Raji (cell line): ENCODE results near the gene CNEP1R1.

ENCODE experiments used
- POLR2A ChIP-seq: IDR thresholded peaks from 2 replicates; pipeline ENCODE4 v1.6.1; 2011; ENCODE audit warnings: low read depth, low read length, control low read depth; ENCODE audit not compliant: insufficient read depth

Gene CNEP1R1

DNA sequence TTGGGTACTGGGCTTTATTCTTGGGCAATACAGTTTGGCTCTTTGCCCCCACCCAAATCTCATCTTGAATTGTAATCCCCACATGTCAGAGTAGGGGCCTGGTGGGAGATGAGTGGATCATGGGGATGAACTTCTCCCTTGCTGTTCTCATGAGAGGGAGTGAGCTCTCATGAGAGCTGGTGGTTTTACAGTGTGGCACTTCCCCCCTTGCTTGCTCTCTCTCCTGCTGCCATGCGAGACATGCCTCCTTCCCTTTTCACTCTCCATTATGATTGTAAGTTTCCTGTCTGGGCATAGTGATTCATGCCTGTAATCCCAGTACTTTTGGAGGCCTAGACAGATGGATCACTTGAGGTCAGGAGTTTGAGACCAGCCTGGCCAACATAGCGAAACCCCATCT lies 18.1 kb upstream of the CNEP1R1 start:
- TF ChIP-seq POLR2A: no peak

DNA sequence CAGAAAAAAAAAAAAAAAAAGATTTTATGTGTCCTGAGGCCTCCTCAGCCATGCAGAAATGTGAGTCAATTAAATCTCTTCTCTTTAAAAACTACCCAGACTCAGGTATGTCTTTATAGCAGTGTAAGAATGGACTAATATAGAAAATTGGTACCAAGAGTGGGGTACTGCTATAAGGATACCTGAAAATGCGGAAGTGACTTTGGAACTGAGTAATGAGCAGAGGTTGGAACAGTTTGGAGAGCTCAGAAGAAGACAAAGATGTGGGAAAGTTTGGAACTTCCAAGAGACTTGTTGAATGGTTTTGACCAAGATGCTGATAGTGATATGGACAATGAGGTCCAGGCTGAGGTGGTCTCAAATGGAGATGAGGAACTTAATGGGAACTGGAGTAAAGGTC lies 17.3 kb upstream of the CNEP1R1 start:
- TF ChIP-seq POLR2A: no peak

DNA sequence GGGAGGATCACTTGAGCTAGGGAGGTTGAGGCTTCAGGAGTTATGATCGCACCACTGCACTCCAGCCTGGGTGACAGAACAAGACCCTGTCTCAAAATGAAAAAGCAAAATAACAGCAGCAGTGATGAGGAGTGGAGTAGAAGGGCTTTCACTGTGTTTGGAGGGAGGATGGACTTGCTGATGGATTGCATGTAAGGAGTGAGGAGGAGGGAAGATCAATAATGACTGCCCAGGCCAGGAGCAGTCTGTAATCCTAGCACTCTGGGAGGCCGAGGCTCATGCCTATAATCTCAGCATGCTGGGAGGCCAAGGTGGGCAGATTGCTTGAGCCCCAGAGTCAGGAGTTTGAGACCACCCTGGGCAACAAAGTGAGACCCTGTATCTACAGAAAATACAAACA lies 14.8 kb upstream of the CNEP1R1 start:
- TF ChIP-seq POLR2A: no peak

DNA sequence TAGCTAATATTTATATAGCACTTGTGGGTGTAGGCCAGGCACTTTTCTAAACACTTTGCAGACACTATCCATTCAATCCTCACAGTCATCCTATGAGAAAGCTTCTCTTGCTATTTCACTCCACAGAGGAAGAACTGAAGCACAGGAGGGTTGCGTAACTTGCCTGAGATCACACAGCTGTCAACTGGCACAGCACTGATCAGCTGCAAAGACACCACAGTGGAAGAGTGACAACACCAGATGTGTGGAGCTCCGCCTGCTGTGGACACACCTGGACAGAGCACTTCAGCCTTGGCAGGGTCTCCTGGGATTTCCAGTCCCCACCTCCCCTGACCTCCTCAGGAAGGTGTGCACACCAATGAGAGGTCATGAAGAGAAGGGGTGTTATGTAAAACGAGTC lies 13.3 kb upstream of the CNEP1R1 start:
- TF ChIP-seq POLR2A: no peak

DNA sequence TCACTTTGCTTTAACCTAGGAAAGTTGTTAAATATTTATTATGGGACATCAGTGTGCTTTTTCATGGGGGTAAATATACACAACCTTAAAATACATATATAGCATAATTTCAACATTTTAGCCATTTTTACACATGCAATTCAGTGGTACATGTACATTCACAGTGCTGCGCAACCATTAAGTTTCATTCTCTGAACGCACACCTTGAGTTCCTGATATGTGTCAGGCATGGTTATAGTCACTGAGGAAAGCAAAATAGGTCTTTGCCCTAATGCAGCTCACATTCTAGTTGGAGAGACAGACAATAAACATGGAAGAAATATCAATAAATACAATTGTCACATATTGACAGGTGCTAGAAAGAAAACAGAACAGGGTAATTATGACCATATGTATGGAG lies 12.8 kb upstream of the CNEP1R1 start:
- TF ChIP-seq POLR2A: no peak

DNA sequence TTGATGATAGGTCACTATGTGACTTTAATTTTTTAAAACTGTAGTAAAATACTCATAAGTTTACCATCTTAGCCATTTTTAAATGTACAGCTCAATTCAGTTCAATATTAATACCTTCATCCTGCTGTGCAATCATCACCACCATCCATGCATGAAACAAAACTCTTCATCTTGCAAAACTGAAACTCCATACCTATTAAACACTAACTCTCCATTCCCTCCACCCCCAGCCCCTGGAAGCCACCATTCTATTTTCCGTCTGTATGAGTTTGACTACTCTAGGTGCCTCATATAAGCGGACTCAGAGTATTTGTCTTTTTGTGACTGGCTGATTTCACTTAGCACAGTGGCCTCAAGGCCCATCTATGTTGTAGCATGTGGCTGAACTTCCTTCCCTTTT lies 9.4 kb upstream of the CNEP1R1 start:
- no peak for TF ChIP-seq POLR2A

DNA sequence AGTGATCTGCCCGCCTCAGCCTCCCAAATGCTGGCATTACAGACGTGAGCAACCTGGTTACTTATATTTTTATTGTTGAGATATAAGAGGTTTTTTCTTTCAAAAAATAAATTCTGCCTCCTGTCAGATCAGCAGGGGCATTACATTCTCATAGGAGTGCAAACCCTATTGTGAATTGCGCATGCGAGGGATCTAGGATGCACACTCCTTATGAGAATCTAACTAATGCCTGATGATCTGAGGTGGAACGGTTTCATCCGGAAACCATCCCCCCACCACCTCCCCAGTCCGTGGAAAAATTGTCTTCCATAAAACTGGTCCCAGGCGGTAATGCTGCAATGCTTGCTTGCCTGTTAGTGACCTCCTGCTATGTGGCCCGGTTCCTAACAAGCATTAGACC lies 7.5 kb upstream of the CNEP1R1 start:
- TF ChIP-seq POLR2A: no peak

DNA sequence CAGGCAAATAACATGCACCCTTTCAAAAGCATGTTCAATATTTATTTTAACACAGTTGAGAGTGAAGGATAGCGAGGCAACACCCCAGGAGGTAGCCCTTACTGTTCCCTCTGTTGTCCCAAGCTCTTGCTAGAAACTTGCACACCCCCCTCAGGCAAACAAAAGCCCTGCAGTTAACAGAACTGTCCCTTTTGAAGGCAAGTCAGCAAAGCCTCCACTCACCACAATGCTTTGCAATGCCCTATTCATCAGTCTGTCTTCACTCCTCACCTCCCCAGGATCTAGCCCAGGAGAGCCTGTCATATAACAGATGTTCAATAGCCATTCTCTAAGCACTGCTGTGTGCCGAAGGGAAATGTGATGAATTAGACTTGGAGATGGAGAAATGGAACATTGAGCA lies 3.5 kb upstream of the CNEP1R1 start:
- no peak for TF ChIP-seq POLR2A

DNA sequence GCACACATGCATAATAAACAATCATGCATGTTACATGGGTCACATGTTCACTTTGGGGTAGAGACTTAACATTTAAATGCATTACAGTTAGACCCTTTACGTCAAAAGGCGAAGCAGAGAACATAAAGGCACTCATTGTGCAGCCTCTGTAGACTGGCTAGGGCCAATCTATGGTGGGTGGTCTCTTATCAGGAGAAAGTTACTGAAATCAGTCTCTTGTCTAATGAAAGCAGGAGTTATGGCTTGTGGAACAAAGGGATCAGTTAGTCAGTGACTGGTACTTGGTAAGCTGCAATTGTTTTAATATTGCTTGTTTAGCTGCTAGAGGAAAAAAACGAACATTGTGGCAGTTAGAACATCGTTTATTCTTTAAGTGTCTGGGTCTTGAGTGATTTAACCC lies 1.4 kb upstream of the CNEP1R1 start:
- no peak for TF ChIP-seq POLR2A

DNA sequence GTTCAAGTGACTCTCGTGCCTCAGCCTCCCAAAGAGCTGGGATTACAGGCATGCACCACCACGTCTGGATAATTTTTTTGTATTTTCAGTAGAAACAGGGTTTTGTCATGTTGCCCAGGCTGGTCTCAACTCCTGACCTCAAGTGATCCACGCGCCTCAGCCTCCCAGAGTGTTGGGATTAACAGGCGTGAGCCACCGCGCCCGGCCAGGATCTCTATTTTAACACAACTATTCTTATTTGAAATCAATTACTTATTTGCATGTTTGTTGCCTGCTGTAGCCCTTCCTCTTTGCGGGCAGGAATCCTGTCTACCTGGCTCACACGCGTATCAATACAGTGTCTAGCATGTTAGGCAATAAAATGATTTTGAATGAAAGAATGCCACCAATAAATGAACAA lies 818 bp upstream of the CNEP1R1 start:
- no peak for TF ChIP-seq POLR2A

DNA sequence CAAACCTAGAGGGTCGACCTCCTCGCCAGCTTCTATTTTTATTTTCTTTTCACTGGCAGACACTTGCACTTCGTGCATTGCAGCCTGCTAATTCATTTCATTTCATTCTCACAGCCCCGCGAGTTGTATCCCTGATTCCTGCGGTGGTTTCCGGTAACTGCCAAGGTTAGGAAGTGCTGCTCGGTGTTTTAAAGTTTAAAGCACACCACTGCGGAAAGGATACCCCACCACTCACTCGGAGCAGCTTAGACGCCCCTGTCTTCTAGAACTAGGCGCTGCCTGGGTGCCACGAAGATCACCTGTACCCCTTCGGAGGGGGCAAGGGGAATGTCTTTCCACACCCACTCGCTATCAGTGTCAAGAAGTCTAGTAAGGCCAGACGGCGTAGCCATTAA lies 509 bp downstream of the CNEP1R1 start:
- TF ChIP-seq POLR2A: no peak

DNA sequence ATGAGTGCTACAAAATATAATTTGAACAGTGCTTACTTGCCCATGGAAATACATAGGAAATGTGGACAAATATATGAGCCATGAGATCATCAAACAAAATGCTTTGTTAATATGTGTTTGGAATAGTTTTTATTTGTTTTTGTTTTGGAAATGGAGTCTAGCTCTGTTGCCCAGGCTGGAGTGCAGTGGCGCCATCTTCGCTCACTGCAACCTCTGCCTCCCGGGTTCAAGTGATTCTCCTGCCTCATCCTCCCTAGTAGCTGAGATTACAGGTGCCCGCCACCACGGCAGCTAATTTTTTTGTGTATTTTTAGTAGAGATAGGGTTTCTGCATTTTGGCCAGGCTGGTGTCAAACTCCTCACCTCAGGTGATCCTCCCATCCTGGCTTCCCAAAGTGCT lies 2.8 kb downstream of the CNEP1R1 start:
- TF ChIP-seq POLR2A: no peak

DNA sequence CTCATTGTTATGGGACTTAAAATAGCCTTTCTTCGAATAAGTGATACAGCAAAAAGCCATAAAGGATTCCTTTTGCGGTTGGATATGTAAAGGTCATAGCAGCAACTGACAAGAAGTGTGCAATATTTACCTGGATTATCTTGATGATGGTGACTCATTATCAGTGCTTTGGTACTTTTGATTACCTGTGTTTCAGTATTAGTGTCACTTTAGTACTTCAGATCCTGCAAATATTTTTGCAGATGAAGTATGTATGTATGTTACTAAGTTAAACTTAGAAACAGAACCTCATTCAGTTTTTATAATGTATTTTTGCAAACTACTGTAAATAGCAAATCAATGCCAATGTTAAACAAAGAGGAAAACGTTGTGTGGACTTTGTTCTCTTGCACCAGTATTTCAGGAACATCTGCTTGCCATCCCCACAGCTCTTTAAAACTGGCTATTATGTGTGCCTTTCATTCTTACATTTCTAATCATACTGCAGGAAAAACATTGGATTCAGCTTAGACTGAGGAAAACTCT lies 10.5 kb downstream of the CNEP1R1 start:
- TF ChIP-seq POLR2A: no peak

DNA sequence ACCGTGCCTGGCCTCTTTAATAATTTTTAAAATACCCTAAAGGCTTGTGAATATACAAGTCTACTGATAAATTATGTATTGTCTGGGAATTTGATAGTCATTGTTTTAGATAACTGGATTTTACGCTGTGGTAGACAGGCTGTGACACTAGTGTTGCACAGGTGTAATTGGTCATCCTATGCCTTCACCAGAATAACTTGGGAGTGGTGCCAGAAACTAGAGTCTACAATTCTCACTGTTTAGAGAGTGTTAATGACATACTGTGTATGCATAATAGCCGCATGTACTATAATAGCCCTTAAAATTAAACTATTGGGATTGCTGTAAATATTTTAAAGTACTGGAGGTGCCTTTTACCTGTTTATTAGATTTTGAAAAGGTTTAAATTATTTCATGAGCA lies 11.4 kb downstream of the CNEP1R1 start:
- no peak for TF ChIP-seq POLR2A

DNA sequence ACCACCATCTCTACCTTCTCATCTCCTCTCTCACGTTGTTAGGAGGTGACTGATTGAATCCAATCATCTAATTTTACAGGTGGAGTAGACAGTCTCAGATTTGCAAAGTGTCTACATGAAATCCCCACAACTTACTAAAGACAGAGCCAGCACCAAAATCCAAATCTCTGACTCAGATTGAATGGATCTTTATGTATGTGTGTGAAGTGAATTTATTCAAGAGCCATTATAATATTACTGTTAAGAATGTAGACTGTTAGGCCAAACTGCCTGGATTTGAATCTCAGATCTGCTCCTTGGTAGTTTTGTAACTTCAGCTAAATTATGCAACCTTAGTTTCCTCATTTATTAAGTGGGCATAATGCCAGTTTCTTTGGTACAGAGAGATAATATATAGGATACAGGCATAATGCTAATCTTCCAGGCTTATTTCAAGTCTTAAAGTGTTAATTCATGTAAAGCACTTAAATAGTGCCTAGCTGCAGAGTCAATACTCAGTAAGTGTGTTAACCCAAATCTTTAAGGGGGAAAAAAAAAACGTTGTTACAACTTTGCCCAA lies 12.7 kb downstream of the CNEP1R1 start:
- TF ChIP-seq POLR2A: no peak

DNA sequence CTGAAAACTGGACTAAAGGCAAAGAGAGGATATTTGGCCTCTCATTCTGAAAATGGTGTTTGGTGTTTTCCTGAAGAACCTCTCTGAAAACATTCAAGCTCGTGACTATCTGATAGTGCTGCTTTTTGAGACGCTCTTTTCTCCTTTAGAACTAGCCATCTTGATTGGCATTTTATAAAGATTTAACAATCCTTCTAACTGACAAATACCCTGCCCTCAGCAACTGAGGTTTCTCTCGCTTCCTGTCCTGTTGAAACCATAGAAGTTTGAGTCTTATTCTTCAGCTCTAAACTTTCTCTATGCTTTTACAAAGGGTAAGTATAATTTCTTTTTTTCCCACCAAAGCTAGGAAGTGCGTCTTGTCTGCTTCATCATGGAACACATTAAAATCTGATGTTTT lies 13.3 kb downstream of the CNEP1R1 start:
- TF ChIP-seq POLR2A: no peak

DNA sequence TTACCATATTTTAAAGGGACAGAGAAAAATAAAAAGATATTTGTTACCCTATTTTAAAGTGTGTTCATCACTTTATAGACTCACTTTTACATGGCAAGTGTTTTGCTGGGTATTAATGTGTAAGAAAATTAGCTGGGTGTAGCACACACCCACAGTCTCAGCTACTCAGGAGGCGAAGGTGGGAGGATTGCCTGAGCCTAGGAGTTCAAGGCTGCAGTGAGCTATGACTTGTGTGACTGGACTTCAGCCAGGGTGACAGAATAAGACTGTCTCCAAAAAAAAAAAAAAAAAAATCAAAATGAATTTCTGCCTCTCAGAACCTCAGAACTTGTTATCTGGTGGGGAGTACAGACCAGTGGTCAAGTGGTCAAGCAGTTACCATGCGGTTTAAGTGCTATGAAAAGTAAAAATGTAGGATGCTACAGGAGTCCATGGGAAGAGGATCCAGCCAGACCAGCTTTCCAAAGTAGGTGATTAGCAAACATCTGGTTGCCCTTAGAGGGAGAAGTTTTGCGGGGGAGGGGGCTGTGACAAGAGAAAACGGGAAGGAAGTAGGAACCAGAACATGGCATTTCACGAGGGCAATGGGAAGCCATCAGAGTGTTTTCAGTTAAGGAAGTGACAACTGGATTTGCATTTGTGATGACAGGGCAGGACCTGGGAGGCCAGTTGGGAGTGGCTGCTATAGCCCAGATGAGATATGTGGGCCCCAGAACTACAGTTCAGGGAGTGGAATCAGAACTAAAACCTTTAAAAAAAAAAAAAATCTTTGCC lies 13.9 kb downstream of the CNEP1R1 start:
- no peak for TF ChIP-seq POLR2A
